Left lobe of liver (tissue), 2 donors: Measurements from ENCODE around the gene THY1. TPM values are rescaled to one million over a fixed set of nuclear protein-coding genes. Genes with fewer than 3 reads are reported as not detected.
"Not testable (repeated sequence)": the region's sequence is repeated elsewhere in the genome, so short reads cannot be mapped to it uniquely, and the experiment has no call there.

Experiments used
- ATAC-seq: fragments of 200-7000 bp; cut with Tn5 transposase; one replicate; pipeline ENCODE4 v1.9.1; 2020; ENCODE audit warnings: mild to moderate bottlenecking, moderate library complexity
- DNase-seq: peaks from one replicate; pipeline ENCODE4 v3.0.0-alpha.2; 2020; ENCODE audit warnings: low spot score
- total RNA-seq: library from RNA; stranded (reverse); gene quantifications from one replicate; pipeline ENCODE4 v1.2.1, GENCODE V29; 2021
- donor health status: DM: no; HTN: no; CAD: no; lungs with moderate emphysema.
- donor health status: DM: no; HTN: yes; CAD: no.

The THY1 gene
- total RNA-seq, 1 donor from 2014 or later = 0.96 TPM

- DNase-seq (no peak), ATAC-seq (no peak)
Measured at GRCh38 chr11:119446434-119446833, 23.5 kb upstream of the THY1 start.

GRCh38 chr11:119445850-119446249 is 22.9 kb upstream of the THY1 start:
- ATAC-seq (no peak), DNase-seq (no peak)

- no peak for DNase-seq
- no peak for ATAC-seq
Measured at GRCh38 chr11:119445379-119445778, 22.4 kb upstream of the THY1 start.

- ATAC-seq (no peak), DNase-seq (no peak)
Measured at GRCh38 chr11:119441898-119442243, 18.9 kb upstream of the THY1 start.

GRCh38 chr11:119438599-119438998 is 15.6 kb upstream of the THY1 start:
- DNase-seq = no peak
- no peak for ATAC-seq

GRCh38 chr11:119437521-119437920 is 14.5 kb upstream of the THY1 start:
- not testable (repeated sequence) for DNase-seq, ATAC-seq

GRCh38 chr11:119436711-119437110 is 13.7 kb upstream of the THY1 start:
- DNase-seq (no peak), ATAC-seq (no peak)

- no peak for ATAC-seq
- DNase-seq = no peak
Measured at GRCh38 chr11:119436093-119436492, 13.1 kb upstream of the THY1 start.

- ATAC-seq (no peak), DNase-seq (no peak)
Measured at GRCh38 chr11:119434591-119435330, 11.8 kb upstream of the THY1 start.

GRCh38 chr11:119433358-119433725 is 10.4 kb upstream of the THY1 start:
- DNase-seq (no peak), ATAC-seq (no peak)

- no peak for DNase-seq
- ATAC-seq = no peak
Measured at GRCh38 chr11:119432484-119433357, 9.7 kb upstream of the THY1 start.

GRCh38 chr11:119431523-119431922 is 8.6 kb upstream of the THY1 start:
- ATAC-seq (no peak), DNase-seq (no peak)

- no peak for DNase-seq
- ATAC-seq = no peak
Measured at GRCh38 chr11:119427279-119427678, 4.3 kb upstream of the THY1 start.

GRCh38 chr11:119426142-119426541 is 3.2 kb upstream of the THY1 start:
- ATAC-seq = no peak
- no peak for DNase-seq

GRCh38 chr11:119424775-119425174 is 1.8 kb upstream of the THY1 start:
- no peak for ATAC-seq

GRCh38 chr11:119424276-119424675 is 1.3 kb upstream of the THY1 start:
- ATAC-seq (no peak), DNase-seq (no peak)

More at GRCh38 chr11:119424775-119425174, 1.8 kb upstream of the THY1 start:
- no peak for DNase-seq

- ATAC-seq (no peak), DNase-seq (no peak)
Measured at GRCh38 chr11:119423509-119424254, 710 bp upstream of the THY1 start.

- no peak for DNase-seq
- ATAC-seq = no peak
Measured at GRCh38 chr11:119421941-119422808, 797 bp downstream of the THY1 start.

GRCh38 chr11:119421351-119421750 is 1.6 kb downstream of the THY1 start:
- DNase-seq = no peak
- ATAC-seq = no peak

- ATAC-seq = no peak
- no peak for DNase-seq
Measured at GRCh38 chr11:119420631-119421030, 2.3 kb downstream of the THY1 start.
